PC-3 (cell line): ENCODE measurements around the gene MBNL1.

Experiments
- EZH2 ChIP-seq: fragments of 300-600 bp; sonication (generic); IDR thresholded peaks from one replicate; pipeline ENCODE4 v1.6.1; 2017; ENCODE audit warnings: antibody characterized with exemption, mild to moderate bottlenecking, low read length; ENCODE audit not compliant: unreplicated experiment
- TF ChIP-seq, protein P1 (sequence below): fragments of 300-600 bp; sonication (generic); conservative IDR thresholded peaks from 2 replicates; pipeline ENCODE4 v1.5.1; 2017; ENCODE audit warnings: antibody characterized with exemption, low read depth, mild to moderate bottlenecking, low read length

GRCh38 chr3:152444029-152444641, 175.4 kb downstream of the MBNL1 start:
- TF ChIP-seq, protein P1, sequence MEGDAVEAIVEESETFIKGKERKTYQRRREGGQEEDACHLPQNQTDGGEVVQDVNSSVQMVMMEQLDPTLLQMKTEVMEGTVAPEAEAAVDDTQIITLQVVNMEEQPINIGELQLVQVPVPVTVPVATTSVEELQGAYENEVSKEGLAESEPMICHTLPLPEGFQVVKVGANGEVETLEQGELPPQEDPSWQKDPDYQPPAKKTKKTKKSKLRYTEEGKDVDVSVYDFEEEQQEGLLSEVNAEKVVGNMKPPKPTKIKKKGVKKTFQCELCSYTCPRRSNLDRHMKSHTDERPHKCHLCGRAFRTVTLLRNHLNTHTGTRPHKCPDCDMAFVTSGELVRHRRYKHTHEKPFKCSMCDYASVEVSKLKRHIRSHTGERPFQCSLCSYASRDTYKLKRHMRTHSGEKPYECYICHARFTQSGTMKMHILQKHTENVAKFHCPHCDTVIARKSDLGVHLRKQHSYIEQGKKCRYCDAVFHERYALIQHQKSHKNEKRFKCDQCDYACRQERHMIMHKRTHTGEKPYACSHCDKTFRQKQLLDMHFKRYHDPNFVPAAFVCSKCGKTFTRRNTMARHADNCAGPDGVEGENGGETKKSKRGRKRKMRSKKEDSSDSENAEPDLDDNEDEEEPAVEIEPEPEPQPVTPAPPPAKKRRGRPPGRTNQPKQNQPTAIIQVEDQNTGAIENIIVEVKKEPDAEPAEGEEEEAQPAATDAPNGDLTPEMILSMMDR, result peak; percentile 90
- no peak for TF ChIP-seq EZH2
